ENCODE data around the gene PRDM1. TPM values are rescaled to one million over a fixed set of nuclear protein-coding genes. Genes with fewer than 3 reads are reported as not detected.

Gene PRDM1
- total RNA-seq, 2 donors from 2014 or later = 1.3 to 2.6 TPM

DNA sequence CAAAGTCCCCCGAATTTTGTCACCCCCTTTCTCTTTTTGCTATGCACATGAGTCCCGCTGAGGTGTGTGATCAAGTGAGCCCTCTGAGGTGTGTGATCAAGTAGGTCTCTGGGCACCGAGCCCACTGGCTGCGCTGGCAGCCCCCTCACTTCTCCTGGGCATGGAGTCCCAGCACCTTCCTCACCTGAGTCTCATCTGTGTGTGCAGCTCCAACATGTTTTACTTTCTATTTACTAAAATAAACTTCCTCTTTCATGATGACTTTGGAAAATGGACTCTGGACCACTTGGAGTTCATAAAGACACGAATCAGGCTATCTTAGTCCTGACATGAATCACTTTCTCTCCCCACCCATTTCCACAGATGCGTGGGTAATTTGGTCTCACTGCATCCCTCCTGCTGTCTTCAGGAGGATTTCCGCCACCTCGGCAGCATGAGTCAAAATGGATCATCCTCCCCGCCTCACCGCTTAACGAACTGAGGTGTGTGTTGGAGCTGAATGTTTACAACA is 39.8 kb downstream of the PRDM1 start:
- intact Hi-C loops (cut with DNase I) = no loop called here
- DNase-seq = no peak

GRCh38 chr6:106126482-106126881 is 40.3 kb downstream of the PRDM1 start:
- Histone ChIP-seq H3K27ac (no peak overlapping the region), H3K9me3 (no peaks in the 10 kb centered on the region), H3K4me3 (no peak overlapping the region), H3K4me1 (no peaks in the 10 kb centered on the region), H3K36me3 (replicated peaks in 1 of 2; ENCODE audit: insufficient read depth in 1 of 2, low read depth in 2 of 2) (no peaks in the 10 kb centered on the region), H3K27me3 (no peaks in the 10 kb centered on the region)
- DNase-seq (no peak), ATAC-seq (no peak)
- intact Hi-C loops (cut with DNase I) = no loop called here
- WGBS, 2 donors = 57 to 76% methylated on average over 3 of the region's 3 CpGs
- TF ChIP-seq POLR2A (IDR thresholded peaks at IDR 0.05) = no peak
- TF ChIP-seq, protein P1, sequence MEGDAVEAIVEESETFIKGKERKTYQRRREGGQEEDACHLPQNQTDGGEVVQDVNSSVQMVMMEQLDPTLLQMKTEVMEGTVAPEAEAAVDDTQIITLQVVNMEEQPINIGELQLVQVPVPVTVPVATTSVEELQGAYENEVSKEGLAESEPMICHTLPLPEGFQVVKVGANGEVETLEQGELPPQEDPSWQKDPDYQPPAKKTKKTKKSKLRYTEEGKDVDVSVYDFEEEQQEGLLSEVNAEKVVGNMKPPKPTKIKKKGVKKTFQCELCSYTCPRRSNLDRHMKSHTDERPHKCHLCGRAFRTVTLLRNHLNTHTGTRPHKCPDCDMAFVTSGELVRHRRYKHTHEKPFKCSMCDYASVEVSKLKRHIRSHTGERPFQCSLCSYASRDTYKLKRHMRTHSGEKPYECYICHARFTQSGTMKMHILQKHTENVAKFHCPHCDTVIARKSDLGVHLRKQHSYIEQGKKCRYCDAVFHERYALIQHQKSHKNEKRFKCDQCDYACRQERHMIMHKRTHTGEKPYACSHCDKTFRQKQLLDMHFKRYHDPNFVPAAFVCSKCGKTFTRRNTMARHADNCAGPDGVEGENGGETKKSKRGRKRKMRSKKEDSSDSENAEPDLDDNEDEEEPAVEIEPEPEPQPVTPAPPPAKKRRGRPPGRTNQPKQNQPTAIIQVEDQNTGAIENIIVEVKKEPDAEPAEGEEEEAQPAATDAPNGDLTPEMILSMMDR (IDR thresholded peaks at IDR 0.05) = no peak

More for the DNA sequence above, 39.8 kb downstream of the PRDM1 start:
- 69 to 71% methylated on average over 11 of the region's 11 CpGs for WGBS, 2 donors
- no peak for TF ChIP-seq POLR2A (IDR thresholded peaks at IDR 0.05)
- TF ChIP-seq, protein P1 (IDR thresholded peaks at IDR 0.05) = no peak
- no peak overlapping the region for H3K27ac ChIP-seq
- no peaks in the 10 kb centered on the region for H3K4me1 ChIP-seq
- H3K36me3 ChIP-seq (replicated peaks in 1 of 2; ENCODE audit: insufficient read depth in 1 of 2, low read depth in 2 of 2) = no peaks in the 10 kb centered on the region
- H3K27me3 ChIP-seq = no peaks in the 10 kb centered on the region
- no peak for ATAC-seq
- no peak overlapping the region for H3K4me3 ChIP-seq
- no peaks in the 10 kb centered on the region for H3K9me3 ChIP-seq

DNA sequence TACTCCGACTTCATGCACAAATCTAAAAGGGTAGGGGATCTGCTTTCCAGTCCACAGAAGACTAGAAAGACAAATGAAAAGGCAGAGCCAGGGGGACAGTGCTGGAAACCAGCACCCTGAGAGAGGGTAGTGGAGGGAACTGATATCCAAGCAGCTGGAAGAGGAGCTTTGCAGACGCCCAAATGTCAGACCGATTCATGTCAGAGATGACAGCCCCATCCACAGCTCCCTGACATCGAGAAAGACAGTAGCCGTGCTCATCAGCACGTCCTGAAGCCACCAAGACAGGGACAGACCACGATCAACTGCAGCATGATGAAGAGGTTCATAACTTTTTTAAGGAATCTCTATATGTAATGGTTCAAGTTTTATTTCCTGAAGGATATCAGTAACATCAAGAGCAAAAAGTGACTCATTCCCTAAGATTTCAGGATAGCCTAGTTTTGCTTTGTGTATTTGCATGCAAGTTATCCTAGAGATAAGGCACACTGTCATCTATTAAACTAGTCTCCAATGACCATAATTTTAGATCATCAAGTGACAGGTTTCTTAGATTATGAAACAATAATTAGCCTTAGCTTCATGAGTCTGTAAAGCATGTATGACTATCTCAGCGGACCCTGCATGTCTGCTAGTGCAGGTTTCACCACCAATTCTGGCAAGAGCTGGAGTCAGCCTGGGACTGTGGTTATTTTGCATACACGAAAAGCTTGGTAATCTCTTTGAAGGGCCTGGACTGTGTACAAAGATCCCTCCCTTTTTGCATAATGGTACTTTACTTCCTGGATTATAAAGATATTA is 43.0 kb downstream of the PRDM1 start:
- no peak for DNase-seq
- Histone ChIP-seq H3K36me3 (replicated peaks in 1 of 2; ENCODE audit: insufficient read depth in 1 of 2, low read depth in 2 of 2) (no peaks in the 10 kb centered on the region), H3K4me3 (no peak overlapping the region), H3K27ac (no peak overlapping the region), H3K4me1 (no peaks in the 10 kb centered on the region), H3K27me3 (no peaks in the 10 kb centered on the region), H3K9me3 (no peaks in the 10 kb centered on the region)
- intact Hi-C loops (cut with DNase I) = no loop called here
- ATAC-seq = no peak
- WGBS, 2 donors = 59% methylated on average over 9 of the region's 9 CpGs
- TF ChIP-seq, protein P1 (IDR thresholded peaks at IDR 0.05) = no peak
- no peak for TF ChIP-seq POLR2A (IDR thresholded peaks at IDR 0.05)

GRCh38 chr6:106132153-106132698 is 46.1 kb downstream of the PRDM1 start:
- no peak overlapping the region for H3K4me3 ChIP-seq
- TF ChIP-seq, protein P1 (IDR thresholded peaks at IDR 0.05) = no peak
- no peak for TF ChIP-seq POLR2A (IDR thresholded peaks at IDR 0.05)
- no peaks in the 10 kb centered on the region for H3K27me3 ChIP-seq
- H3K36me3 ChIP-seq (replicated peaks in 1 of 2; ENCODE audit: insufficient read depth in 1 of 2, low read depth in 2 of 2) = no peaks in the 10 kb centered on the region
- H3K4me1 ChIP-seq = no peaks in the 10 kb centered on the region
- 76 to 84% methylated on average over 10 of the region's 10 CpGs for WGBS, 2 donors
- no peaks in the 10 kb centered on the region for H3K9me3 ChIP-seq
- DNase-seq (no peak), ATAC-seq (no peak)
- intact Hi-C loops (cut with DNase I) = no loop called here
- H3K27ac ChIP-seq = no peak overlapping the region

All from body of pancreas (tissue), 4 donors.